Osteoblast (primary cell): Measurements from ENCODE around the gene DCHS1. TPM values are rescaled to one million over a fixed set of nuclear protein-coding genes. Genes with fewer than 3 reads are reported as not detected.

Experiments used
- DNase-seq: peaks from one replicate; pipeline ENCODE4 v3.0.0; 2011; ENCODE audit warnings: low spot score, mixed read lengths; ENCODE audit not compliant: insufficient read length; ENCODE audit errors: missing footprints
- H2AFZ ChIP-seq: 2 replicates; pipeline ENCODE4 v1.6.0; 2011; ENCODE audit warnings: mild to moderate bottlenecking, low read length
- H3K27ac ChIP-seq: 2 replicates; pipeline ENCODE4 v1.5.1; 2011; ENCODE audit warnings: mild to moderate bottlenecking, low read depth, low read length, moderate library complexity
- H3K27me3 ChIP-seq: 2 replicates; pipeline ENCODE4 v1.6.0; 2012; ENCODE audit warnings: mild to moderate bottlenecking, control low read depth, inconsistent platforms, low read length, moderate library complexity; ENCODE audit not compliant: insufficient read depth
- H3K36me3 ChIP-seq: 2 replicates; pipeline ENCODE4 v1.5.1; 2011; ENCODE audit warnings: mild to moderate bottlenecking, low read length, control low read depth, moderate library complexity; ENCODE audit not compliant: insufficient read depth
- H3K4me1 ChIP-seq: 2 replicates; pipeline ENCODE4 v1.5.1; 2011; ENCODE audit warnings: mild to moderate bottlenecking, low read length, control low read depth, moderate library complexity; ENCODE audit not compliant: insufficient read depth
- H3K4me2 ChIP-seq: 2 replicates; pipeline ENCODE4 v1.6.0; 2011; ENCODE audit warnings: mild to moderate bottlenecking, low read length; ENCODE audit not compliant: insufficient read depth
- H3K4me3 ChIP-seq: fragments of 200-600 bp; sonication (generic); 3 replicates; pipeline ENCODE4 v1.5.1; 2012; ENCODE audit warnings: mild to moderate bottlenecking, low read length, inconsistent platforms; ENCODE audit not compliant: insufficient read depth
- H3K79me2 ChIP-seq: 2 replicates; pipeline ENCODE4 v1.6.0; 2012; ENCODE audit warnings: mild to moderate bottlenecking, low read length, control low read depth, inconsistent platforms; ENCODE audit not compliant: insufficient read depth
- H3K9me3 ChIP-seq: 2 replicates; pipeline ENCODE4 v1.5.1; 2011; ENCODE audit warnings: low read depth, low read length, control low read depth
- H4K20me1 ChIP-seq: 2 replicates; pipeline ENCODE4 v1.6.0; 2012; ENCODE audit warnings: mild to moderate bottlenecking, low read length, control low read depth; ENCODE audit not compliant: insufficient read depth
- CTCF ChIP-seq: IDR thresholded peaks from 2 replicates; pipeline ENCODE4 v1.5.1; 2011; ENCODE audit warnings: mild to moderate bottlenecking, low read depth, low read length, moderate library complexity; ENCODE audit errors: extremely low read depth
- total RNA-seq: library from RNA; depleted of rRNA; stranded (reverse); fragments of >200 nt; gene quantifications from 2 replicates; pipeline ENCODE4 v1.2.3, GENCODE V29; 2012

Gene DCHS1
- total RNA-seq, 1 donor: 1.1 TPM

DNA sequence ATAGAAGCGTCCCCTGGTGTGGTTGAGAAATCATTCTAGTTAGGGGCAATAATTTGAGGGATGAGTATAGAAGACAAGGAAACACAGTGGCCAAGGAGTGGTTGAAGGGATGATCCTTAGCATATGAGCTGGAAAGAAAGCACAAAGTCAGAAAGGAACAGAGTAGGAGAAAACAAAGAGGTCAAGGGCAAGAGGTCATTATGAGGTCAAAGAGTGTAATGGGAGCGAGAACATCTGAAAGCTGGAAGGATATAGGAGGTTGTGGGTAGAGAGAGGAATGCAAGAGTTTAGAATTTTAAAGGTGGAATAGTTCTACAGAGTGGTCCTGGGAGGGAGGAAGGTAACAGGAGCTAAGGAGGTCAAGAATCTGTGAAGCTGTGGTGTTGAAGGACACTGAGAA lies 2.0 kb downstream of the DCHS1 start:
- H3K4me3 ChIP-seq: no peak overlapping the region

GRCh38 chr11:6653097-6653496 lies 2.5 kb downstream of the DCHS1 start:
- no peaks in the 10 kb centered on the region for H3K36me3 ChIP-seq
- no peak overlapping the region for H3K27ac ChIP-seq
- peaks cover 4% of the 10 kb centered on the region for H3K4me1 ChIP-seq
- H3K79me2 ChIP-seq: no peaks in the 10 kb centered on the region
- no peaks in the 10 kb centered on the region for H3K9me3 ChIP-seq
- H3K4me3 ChIP-seq: no peak overlapping the region
- H4K20me1 ChIP-seq: no peaks in the 10 kb centered on the region
- TF ChIP-seq CTCF: no peak
- no peak for DNase-seq
- H2AFZ ChIP-seq: no peak overlapping the region
- H3K4me2 ChIP-seq: no peak overlapping the region
- peaks cover 88% of the 10 kb centered on the region for H3K27me3 ChIP-seq

More for the DNA sequence above, 2.0 kb downstream of the DCHS1 start:
- Histone ChIP-seq H3K36me3 (no peaks in the 10 kb centered on the region), H3K4me2 (no peak overlapping the region), H2AFZ (no peak overlapping the region), H3K27ac (no peak overlapping the region), H3K4me1 (peaks cover 4% of the 10 kb centered on the region), H3K79me2 (no peaks in the 10 kb centered on the region), H3K9me3 (no peaks in the 10 kb centered on the region), H4K20me1 (no peaks in the 10 kb centered on the region), H3K27me3 (peaks cover 88% of the 10 kb centered on the region)
- DNase-seq: no peak
- TF ChIP-seq CTCF: no peak

DNA sequence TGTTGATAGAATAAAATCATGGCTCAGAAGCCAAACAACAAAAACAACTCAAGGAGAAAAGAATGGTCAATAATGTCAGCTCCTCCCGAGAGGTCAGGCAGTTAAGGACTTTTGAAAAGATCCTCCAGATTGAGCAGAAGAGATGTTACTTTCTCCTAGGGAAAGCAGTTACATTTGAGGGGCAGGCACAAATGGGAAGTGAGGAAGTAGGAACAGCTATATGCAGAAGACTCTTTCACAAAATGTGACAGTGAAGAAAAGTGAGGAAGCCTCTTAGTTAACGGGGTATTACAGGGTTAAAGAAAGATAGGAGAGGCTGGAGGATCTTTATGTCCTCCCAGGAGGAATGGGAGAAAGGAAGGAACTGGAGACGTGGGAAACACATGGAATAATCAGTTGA lies 3.4 kb downstream of the DCHS1 start:
- no peaks in the 10 kb centered on the region for H3K9me3 ChIP-seq
- no peak overlapping the region for H3K4me3 ChIP-seq
- no peak for TF ChIP-seq CTCF
- peaks cover 85% of the 10 kb centered on the region for H3K27me3 ChIP-seq
- H3K4me2 ChIP-seq: no peak overlapping the region
- peaks cover 4% of the 10 kb centered on the region for H3K4me1 ChIP-seq
- H4K20me1 ChIP-seq: no peaks in the 10 kb centered on the region
- no peak for DNase-seq
- no peak overlapping the region for H2AFZ ChIP-seq
- no peaks in the 10 kb centered on the region for H3K36me3 ChIP-seq
- H3K79me2 ChIP-seq: no peaks in the 10 kb centered on the region
- no peak overlapping the region for H3K27ac ChIP-seq

DNA sequence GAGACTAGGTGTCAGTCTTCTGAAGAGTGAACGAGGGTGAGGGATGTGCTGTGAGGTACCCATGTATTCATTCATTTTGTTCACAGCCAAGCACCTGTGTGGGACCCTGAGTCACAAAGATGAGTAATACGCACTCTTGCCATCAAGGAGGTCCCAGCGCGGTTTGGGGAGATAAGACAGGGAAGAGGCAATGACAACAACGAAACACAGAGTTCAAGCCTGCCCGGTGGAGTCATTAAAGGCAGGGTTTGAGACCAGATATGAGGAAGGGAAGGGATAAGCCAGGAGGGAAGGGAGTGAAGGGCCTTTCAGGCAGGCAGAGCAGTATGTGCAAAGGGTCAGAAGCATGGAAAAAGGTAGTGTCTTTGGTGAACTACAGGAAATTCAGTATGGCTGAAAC lies 4.6 kb downstream of the DCHS1 start:
- DNase-seq: no peak
- Histone ChIP-seq H4K20me1 (no peaks in the 10 kb centered on the region), H3K79me2 (no peaks in the 10 kb centered on the region), H3K4me3 (no peak overlapping the region), H3K27ac (no peak overlapping the region), H3K9me3 (no peaks in the 10 kb centered on the region), H3K36me3 (no peaks in the 10 kb centered on the region), H3K27me3 (peaks cover 77% of the 10 kb centered on the region), H2AFZ (no peak overlapping the region), H3K4me1 (peaks cover 9% of the 10 kb centered on the region), H3K4me2 (no peak overlapping the region)
- no peak for TF ChIP-seq CTCF
